ENCODE data around the gene TM4SF20. TPM values are rescaled to one million over a fixed set of nuclear protein-coding genes. Genes with fewer than 3 reads are reported as not detected.

The TM4SF20 gene
- total RNA-seq, 1 experiment from 2014 or later: not detected

GRCh38 chr2:227320305-227321094 is 58.6 kb downstream of the TM4SF20 start (continued):
- TF ChIP-seq USF2 (CRISPR knock-in tag; IDR thresholded peaks at IDR 0.05): no peak

- POLR2A ChIA-PET: no interaction called here
- no peak overlapping the region for H3K27ac Mint-ChIP-seq
- DNase-seq (ENCODE audit: low spot score) (no peak), ATAC-seq (no peak)
- H3K4me3 Mint-ChIP-seq: no peak overlapping the region
- no peak for TF ChIP-seq ZNF281 (CRISPR knock-in tag; IDR thresholded peaks at IDR 0.05)
- no peak for TF ChIP-seq HMGXB4 (CRISPR knock-in tag; IDR thresholded peaks at IDR 0.05)
- no peak for TF ChIP-seq TCF7 (CRISPR knock-in tag; IDR thresholded peaks at IDR 0.05; ENCODE audit: low read depth)
- no peak for TF ChIP-seq FOXK1 (CRISPR knock-in tag; IDR thresholded peaks at IDR 0.05)
- TF ChIP-seq NR3C1 (CRISPR knock-in tag; conservative IDR thresholded peaks at IDR 0.05; ENCODE audit: low read depth): no peak
- no peak for TF ChIP-seq KAT7 (CRISPR knock-in tag; IDR thresholded peaks at IDR 0.05; ENCODE audit: borderline replicate concordance)
- TF ChIP-seq ZNF532 (CRISPR knock-in tag; IDR thresholded peaks at IDR 0.05; ENCODE audit: borderline replicate concordance): no peak
- no peaks in the 10 kb centered on the region for H3K4me1 Mint-ChIP-seq
- peaks cover 37% of the 10 kb centered on the region for H3K36me3 Mint-ChIP-seq
- peaks cover 5% of the 10 kb centered on the region; the same call in 1 of the 2 replicates for H3K27me3 Mint-ChIP-seq (ENCODE audit: low read depth)
- H3K9me3 Mint-ChIP-seq: peaks cover 47% of the 10 kb centered on the region
- CTCF ChIA-PET: no interaction called here
Measured at GRCh38 chr2:227317834-227318233, 61.3 kb downstream of the TM4SF20 start.

GRCh38 chr2:227313310-227313709 is 65.8 kb downstream of the TM4SF20 start:
- DNase-seq (ENCODE audit: low spot score): no peak
- CTCF ChIA-PET: no interaction called here
- no peak for ATAC-seq
- Mint-ChIP-seq H3K4me1 (peaks cover 9% of the 10 kb centered on the region), H3K27ac (no peak overlapping the region), H3K9me3 (peaks cover 15% of the 10 kb centered on the region), H3K27me3 (ENCODE audit: low read depth) (no peaks in the 10 kb centered on the region), H3K36me3 (peaks cover 6% of the 10 kb centered on the region), H3K4me3 (no peak overlapping the region)
- POLR2A ChIA-PET: no interaction called here
- TF ChIP-seq USF2 (CRISPR knock-in tag; IDR thresholded peaks at IDR 0.05): no peak
- no peak for TF ChIP-seq ATF1 (CRISPR knock-in tag; IDR thresholded peaks at IDR 0.05)
- no peak for TF ChIP-seq CTCF (IDR thresholded peaks at IDR 0.05)
- no peak for TF ChIP-seq ZNF232 (CRISPR knock-in tag; IDR thresholded peaks at IDR 0.05)
- TF ChIP-seq SMAD4 (CRISPR knock-in tag; IDR thresholded peaks at IDR 0.05): no peak
- no peak for TF ChIP-seq ZNF317 (CRISPR knock-in tag; IDR thresholded peaks at IDR 0.05; ENCODE audit: borderline replicate concordance, low read depth)
- TF ChIP-seq HMGXB4 (CRISPR knock-in tag; IDR thresholded peaks at IDR 0.05): no peak
- no peak for TF ChIP-seq GABPB1 (CRISPR knock-in tag; IDR thresholded peaks at IDR 0.05)

All from WTC11 (cell line).